Activated naive CD8-positive, alpha-beta T cell (primary cell): Measurements from ENCODE around the gene MAPK4.

Experiments used
- H3K27ac Mint-ChIP-seq: one replicate; pipeline ENCODE4 v1.8.0; 2021; ENCODE audit warnings: mixed read lengths
- H3K27me3 Mint-ChIP-seq: one replicate; pipeline ENCODE4 v1.8.0; 2021; ENCODE audit warnings: mixed read lengths
- H3K36me3 Mint-ChIP-seq: one replicate; pipeline ENCODE4 v1.8.0; 2021; ENCODE audit warnings: mixed read lengths
- H3K4me1 Mint-ChIP-seq: one replicate; pipeline ENCODE4 v1.8.0; 2021; ENCODE audit warnings: low read depth, mixed read lengths
- H3K4me3 Mint-ChIP-seq: one replicate; pipeline ENCODE4 v1.8.0; 2021; ENCODE audit warnings: mild to moderate bottlenecking, mixed read lengths
- H3K9me3 Mint-ChIP-seq: one replicate; pipeline ENCODE4 v1.8.0; 2021; ENCODE audit warnings: low read depth, mixed read lengths

The MAPK4 gene

DNA sequence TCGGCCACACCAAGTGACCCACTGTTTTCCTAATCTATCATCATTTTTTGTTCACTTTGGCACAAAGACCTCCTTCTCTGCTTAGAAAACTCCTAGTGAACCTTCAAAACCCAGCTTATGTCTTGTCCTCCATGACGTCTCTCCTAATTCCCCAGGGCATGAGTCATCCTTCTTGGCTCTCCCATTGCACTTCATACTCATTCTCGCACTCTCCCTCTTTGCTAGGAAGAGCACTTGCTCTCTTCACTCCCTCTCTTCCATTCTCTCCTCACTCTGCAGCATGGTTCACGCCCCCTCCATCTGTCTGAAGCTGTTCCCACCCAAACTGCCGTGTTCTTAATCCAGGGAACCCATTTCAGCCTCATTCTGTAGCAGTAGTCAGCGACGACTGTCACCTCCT is 156.0 kb downstream of the MAPK4 start:
- Mint-ChIP-seq H3K27ac (no peak overlapping the region), H3K27me3 (no peaks in the 10 kb centered on the region), H3K4me1 (no peaks in the 10 kb centered on the region), H3K9me3 (peaks cover 7% of the 10 kb centered on the region), H3K36me3 (no peaks in the 10 kb centered on the region), H3K4me3 (no peak overlapping the region)

DNA sequence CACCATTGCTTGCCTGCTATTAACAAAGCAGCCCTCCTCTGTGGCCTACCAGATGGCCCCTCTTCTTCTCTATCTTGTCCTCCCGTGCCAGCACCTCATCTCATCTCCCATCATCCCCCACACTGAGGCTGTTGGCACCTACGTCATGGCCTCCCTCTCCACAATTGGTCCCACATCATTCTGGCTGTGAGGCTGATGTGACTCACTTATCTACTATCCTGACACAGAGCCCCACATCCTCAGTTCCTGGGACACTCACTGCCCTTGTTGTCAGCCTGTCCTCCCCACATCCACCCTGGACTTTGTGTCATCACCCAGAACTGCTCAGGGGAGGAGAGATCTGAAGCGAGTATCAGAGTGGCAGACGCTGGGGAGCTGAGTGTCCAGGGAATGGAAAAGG is 157.0 kb downstream of the MAPK4 start:
- Mint-ChIP-seq H3K36me3 (no peaks in the 10 kb centered on the region), H3K9me3 (peaks cover 7% of the 10 kb centered on the region), H3K4me1 (no peaks in the 10 kb centered on the region), H3K4me3 (no peak overlapping the region), H3K27me3 (no peaks in the 10 kb centered on the region), H3K27ac (no peak overlapping the region)

DNA sequence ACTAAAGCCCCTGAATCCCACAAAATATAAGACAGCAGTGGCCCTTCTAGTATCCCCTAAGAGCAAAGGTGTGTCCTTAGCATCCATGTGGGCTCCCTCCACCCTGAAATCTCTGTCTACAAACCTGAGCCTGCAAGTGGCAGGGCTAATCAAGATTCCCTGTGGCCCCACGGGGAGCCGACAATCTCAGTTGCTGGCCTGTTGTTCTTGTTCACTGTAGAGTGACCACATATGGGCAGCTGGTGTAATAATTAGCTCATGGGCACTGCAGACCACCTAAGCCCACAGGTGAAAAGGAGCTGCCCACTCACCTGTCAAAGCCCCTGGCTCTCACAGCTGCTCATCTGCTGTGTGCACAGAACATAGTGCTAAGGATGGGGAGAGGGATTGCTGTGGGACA is 157.7 kb downstream of the MAPK4 start:
- Mint-ChIP-seq H3K27ac (no peak overlapping the region), H3K9me3 (peaks cover 7% of the 10 kb centered on the region), H3K36me3 (no peaks in the 10 kb centered on the region), H3K4me1 (no peaks in the 10 kb centered on the region), H3K4me3 (no peak overlapping the region), H3K27me3 (no peaks in the 10 kb centered on the region)

DNA sequence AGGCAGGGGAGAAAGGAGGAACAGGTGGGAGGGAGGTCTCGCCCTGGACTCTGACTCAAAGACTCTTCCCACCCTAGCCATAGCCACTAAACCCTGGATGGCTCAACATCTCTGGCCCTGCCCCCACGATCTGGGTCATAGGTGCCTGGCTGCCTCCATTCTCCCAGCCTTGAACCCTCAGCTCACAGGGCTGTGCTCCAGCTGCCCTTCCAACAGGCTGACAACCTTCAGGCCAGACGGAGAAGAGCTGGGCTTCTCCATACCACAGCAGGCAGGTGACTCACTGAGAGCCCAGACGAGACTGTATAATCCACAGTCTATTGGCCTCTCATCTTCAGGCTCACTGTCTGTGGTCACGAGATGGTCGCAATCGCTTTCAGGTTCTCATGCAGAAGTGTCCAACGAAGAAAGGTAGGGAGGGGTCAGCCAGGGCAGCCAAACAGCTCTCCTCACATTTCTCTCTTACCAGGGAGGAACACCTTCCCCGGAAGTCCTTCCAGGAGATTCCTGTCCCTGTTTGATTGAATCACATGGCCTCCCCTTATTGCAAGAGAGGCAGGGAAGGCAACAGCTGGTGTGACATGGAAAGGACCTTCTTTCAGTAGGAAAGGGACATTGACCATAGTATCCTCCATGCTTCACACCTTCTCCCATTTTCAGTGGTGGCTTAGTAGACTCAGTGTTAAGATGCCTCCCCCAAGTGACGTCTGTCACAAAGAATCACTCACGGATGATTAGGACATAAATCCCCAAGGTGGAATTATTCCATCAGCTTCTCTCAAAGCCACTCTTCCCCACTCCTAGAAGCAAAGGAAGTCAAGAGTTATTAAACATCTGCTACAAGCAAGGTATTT is 159.8 kb downstream of the MAPK4 start:
- Mint-ChIP-seq H3K9me3 (peaks cover 7% of the 10 kb centered on the region), H3K36me3 (no peaks in the 10 kb centered on the region), H3K4me1 (no peaks in the 10 kb centered on the region), H3K27me3 (no peaks in the 10 kb centered on the region), H3K27ac (no peak overlapping the region), H3K4me3 (no peak overlapping the region)

DNA sequence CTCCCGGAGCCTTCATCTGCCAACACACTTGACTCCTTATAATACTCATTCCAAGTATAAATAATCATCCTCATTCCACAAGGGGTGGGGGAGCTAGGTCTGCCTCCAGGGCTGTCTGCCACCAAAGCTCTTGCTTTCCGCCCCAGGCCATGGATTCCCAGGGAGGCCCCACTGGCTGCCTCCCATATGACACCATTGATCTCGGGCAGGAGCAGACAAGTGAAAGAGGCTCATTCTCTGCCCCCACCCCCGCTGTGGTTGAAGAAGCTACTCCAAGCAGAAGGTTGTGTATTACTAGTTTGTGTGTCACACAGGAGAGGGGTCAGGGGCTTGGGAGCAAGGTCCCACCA is 160.4 kb downstream of the MAPK4 start:
- Mint-ChIP-seq H3K4me3 (no peak overlapping the region), H3K27me3 (no peaks in the 10 kb centered on the region), H3K9me3 (peaks cover 7% of the 10 kb centered on the region), H3K27ac (no peak overlapping the region), H3K36me3 (no peaks in the 10 kb centered on the region), H3K4me1 (no peaks in the 10 kb centered on the region)

- no peak overlapping the region for H3K27ac Mint-ChIP-seq
- no peaks in the 10 kb centered on the region for H3K36me3 Mint-ChIP-seq
- H3K4me3 Mint-ChIP-seq = no peak overlapping the region
- H3K27me3 Mint-ChIP-seq = no peaks in the 10 kb centered on the region
- peaks cover 4% of the 10 kb centered on the region for H3K9me3 Mint-ChIP-seq
- no peaks in the 10 kb centered on the region for H3K4me1 Mint-ChIP-seq
Observed at GRCh38 chr18:50721006-50721405, 161.1 kb downstream of the MAPK4 start.

DNA sequence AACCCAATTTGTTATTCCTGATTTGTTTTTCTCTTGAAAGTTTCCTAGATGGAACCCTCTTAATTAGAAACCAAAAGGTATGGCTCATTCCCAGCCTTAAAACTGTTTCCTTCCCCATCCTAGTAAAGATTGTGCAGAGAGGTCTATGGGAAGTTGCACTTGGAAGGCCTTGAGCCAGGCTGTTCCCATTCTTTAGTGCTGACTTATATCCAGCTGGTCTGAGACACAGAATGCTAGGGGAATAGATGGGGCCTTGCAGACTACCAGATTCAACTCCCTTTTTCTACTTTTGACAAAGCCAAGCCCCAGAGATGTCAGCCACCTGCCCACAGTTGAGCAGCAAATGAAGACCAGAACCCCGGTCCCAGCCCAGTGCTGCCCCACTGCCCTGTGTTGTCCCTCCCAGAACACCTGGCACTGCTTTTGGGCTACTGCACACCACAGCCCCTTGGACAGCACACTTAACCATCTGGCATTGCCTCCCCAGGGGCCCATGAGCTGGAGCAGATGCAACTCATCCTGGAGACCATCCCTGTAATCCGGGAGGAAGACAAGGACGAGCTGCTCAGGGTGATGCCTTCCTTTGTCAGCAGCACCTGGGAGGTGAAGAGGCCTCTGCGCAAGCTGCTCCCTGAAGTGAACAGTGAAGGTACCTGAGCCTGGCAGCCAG is 161.7 kb downstream of the MAPK4 start:
- Mint-ChIP-seq H3K4me3 (no peak overlapping the region), H3K36me3 (no peaks in the 10 kb centered on the region), H3K9me3 (no peaks in the 10 kb centered on the region), H3K27me3 (no peaks in the 10 kb centered on the region), H3K4me1 (no peaks in the 10 kb centered on the region), H3K27ac (no peak overlapping the region)

GRCh38 chr18:50722311-50722710 is 162.4 kb downstream of the MAPK4 start:
- Mint-ChIP-seq H3K4me1 (no peaks in the 10 kb centered on the region), H3K4me3 (no peak overlapping the region), H3K36me3 (no peaks in the 10 kb centered on the region), H3K9me3 (no peaks in the 10 kb centered on the region), H3K27me3 (no peaks in the 10 kb centered on the region), H3K27ac (no peak overlapping the region)

DNA sequence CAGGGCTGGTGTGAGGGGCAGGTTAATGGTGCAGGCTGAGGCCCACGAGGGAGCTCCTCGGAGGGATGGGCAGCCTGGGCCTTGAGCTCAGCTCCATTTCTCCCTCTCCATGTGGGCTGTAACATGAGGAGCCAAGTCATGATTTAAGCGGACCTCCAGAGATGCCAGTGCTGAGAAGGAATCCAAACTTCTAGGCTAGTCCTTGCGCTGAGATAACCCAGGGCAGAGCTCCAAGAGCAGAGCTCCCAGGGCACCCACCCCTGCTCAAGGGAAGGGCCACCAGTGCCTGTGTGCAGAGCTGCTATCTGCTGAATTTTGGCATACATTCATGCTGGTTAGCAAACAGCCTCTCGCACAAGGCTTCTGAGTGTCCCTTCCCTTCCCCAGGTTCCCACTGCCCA is 164.9 kb downstream of the MAPK4 start:
- Mint-ChIP-seq H3K27me3 (no peaks in the 10 kb centered on the region), H3K9me3 (no peaks in the 10 kb centered on the region), H3K4me1 (no peaks in the 10 kb centered on the region), H3K27ac (no peak overlapping the region), H3K36me3 (no peaks in the 10 kb centered on the region), H3K4me3 (no peak overlapping the region)

DNA sequence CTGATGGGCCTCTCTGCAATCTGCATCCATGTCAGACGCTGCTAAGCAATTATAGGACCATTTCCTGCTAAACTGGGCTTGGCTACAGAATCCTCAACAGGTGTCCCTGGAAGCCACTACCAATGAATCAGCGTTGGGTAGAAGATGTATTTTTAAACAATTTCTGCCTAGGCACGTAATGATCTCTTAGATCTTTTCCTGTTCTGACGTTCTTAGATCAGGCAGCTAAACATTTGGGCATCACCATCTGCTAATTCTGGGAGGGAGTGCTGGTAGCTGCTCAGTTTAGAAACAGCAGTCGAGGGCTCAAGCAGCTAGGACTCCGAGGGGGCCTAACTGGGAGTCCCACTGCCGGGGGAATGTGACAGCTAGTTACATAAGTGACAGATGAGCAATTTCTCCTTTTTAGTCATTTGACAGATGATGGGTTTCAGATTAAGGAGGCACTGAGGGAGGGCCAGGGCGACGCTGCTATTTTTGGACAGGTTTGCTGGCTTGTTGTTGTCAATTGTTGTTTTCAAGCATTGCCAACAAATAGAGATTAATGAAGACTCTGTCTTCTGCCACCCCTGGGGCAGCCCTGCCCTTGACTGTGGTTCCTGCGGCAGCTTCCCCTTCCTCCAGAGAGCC is 167.2 kb downstream of the MAPK4 start:
- no peaks in the 10 kb centered on the region for H3K27me3 Mint-ChIP-seq
- H3K27ac Mint-ChIP-seq = no peak overlapping the region
- no peak overlapping the region for H3K4me3 Mint-ChIP-seq
- H3K4me1 Mint-ChIP-seq = no peaks in the 10 kb centered on the region
- no peaks in the 10 kb centered on the region for H3K36me3 Mint-ChIP-seq
- no peaks in the 10 kb centered on the region for H3K9me3 Mint-ChIP-seq

- Mint-ChIP-seq H3K36me3 (no peaks in the 10 kb centered on the region), H3K4me1 (no peaks in the 10 kb centered on the region), H3K9me3 (no peaks in the 10 kb centered on the region), H3K4me3 (no peak overlapping the region), H3K27ac (no peak overlapping the region), H3K27me3 (no peaks in the 10 kb centered on the region)
Observed at GRCh38 chr18:50727721-50728471, 168.0 kb downstream of the MAPK4 start.

DNA sequence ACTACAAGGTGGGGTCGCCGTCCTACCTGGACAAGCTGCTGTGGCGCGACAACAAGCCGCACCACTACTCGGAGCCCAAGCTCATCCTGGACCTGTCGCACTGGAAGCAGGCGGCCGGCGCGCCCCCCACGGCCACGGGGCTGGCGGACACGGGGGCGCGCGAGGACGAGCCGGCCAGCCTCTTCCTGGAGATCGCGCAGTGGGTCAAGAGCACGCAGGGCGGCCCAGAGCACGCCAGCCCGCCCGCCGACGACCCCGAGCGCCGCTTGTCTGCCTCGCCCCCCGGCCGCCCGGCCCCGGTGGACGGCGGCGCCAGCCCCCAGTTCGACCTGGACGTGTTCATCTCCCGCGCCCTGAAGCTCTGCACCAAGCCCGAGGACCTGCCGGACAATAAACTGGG is 169.5 kb downstream of the MAPK4 start:
- no peaks in the 10 kb centered on the region for H3K4me1 Mint-ChIP-seq
- H3K4me3 Mint-ChIP-seq = no peak overlapping the region
- H3K36me3 Mint-ChIP-seq = no peaks in the 10 kb centered on the region
- H3K27ac Mint-ChIP-seq = no peak overlapping the region
- H3K9me3 Mint-ChIP-seq = no peaks in the 10 kb centered on the region
- peaks cover 2% of the 10 kb centered on the region for H3K27me3 Mint-ChIP-seq

- Mint-ChIP-seq H3K27ac (no peak overlapping the region), H3K4me3 (no peak overlapping the region), H3K9me3 (no peaks in the 10 kb centered on the region), H3K36me3 (no peaks in the 10 kb centered on the region), H3K27me3 (peaks cover 2% of the 10 kb centered on the region), H3K4me1 (no peaks in the 10 kb centered on the region)
Observed at GRCh38 chr18:50729986-50730385, 170.1 kb downstream of the MAPK4 start.

DNA sequence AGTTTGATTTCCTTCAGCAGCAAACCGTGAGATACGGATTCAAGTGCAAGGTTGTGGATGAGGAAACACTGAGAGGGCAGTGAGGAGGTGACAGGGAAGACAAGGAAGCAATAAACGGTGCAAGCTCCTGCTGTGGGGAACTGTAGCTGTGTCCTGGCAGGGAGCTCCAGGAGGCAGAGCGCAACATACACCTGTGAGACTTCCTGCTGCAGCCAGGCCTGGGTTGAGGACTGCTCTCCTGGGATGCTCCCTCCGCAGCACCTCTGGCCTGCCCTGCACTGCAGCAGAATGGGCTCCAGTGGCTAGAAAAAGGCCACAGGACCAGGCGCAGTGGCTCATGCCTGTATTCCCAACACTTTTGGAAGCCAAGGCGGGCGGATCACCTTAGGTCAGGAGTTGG is 174.5 kb downstream of the MAPK4 start:
- no peaks in the 10 kb centered on the region for H3K4me1 Mint-ChIP-seq
- H3K9me3 Mint-ChIP-seq = no peaks in the 10 kb centered on the region
- H3K27me3 Mint-ChIP-seq = peaks cover 2% of the 10 kb centered on the region
- H3K4me3 Mint-ChIP-seq = no peak overlapping the region
- no peaks in the 10 kb centered on the region for H3K36me3 Mint-ChIP-seq
- no peak overlapping the region for H3K27ac Mint-ChIP-seq

- Mint-ChIP-seq H3K27ac (no peak overlapping the region), H3K27me3 (peaks cover 2% of the 10 kb centered on the region), H3K36me3 (no peaks in the 10 kb centered on the region), H3K9me3 (no peaks in the 10 kb centered on the region), H3K4me3 (no peak overlapping the region), H3K4me1 (no peaks in the 10 kb centered on the region)
Observed at GRCh38 chr18:50734886-50735285, 175.0 kb downstream of the MAPK4 start.
